ENCODE results near the gene MLLT3.

DNA sequence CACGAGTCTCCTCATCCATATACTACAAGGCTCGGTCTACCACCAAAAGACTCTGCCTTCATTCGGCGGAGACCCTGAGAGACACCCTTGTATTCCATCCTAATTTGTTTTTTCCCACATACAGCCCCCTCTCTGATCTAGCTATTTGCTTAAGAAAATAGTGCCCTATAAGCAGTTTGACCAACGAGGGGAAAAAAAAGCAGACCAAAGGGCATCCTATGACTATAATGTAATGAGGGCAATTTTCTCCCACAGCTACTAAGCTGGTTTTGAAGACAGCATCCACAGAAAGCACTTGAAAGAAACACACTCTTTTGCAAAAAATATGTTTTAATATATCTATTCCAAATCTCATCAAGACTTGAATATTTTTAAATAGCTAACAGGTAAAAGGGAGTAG is 147.8 kb downstream of the MLLT3 start:
- TF ChIP-seq, protein P1, sequence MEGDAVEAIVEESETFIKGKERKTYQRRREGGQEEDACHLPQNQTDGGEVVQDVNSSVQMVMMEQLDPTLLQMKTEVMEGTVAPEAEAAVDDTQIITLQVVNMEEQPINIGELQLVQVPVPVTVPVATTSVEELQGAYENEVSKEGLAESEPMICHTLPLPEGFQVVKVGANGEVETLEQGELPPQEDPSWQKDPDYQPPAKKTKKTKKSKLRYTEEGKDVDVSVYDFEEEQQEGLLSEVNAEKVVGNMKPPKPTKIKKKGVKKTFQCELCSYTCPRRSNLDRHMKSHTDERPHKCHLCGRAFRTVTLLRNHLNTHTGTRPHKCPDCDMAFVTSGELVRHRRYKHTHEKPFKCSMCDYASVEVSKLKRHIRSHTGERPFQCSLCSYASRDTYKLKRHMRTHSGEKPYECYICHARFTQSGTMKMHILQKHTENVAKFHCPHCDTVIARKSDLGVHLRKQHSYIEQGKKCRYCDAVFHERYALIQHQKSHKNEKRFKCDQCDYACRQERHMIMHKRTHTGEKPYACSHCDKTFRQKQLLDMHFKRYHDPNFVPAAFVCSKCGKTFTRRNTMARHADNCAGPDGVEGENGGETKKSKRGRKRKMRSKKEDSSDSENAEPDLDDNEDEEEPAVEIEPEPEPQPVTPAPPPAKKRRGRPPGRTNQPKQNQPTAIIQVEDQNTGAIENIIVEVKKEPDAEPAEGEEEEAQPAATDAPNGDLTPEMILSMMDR (conservative IDR thresholded peaks at IDR 0.05; ENCODE audit: low read length) = no peak
- TF ChIP-seq EZH2phosphoT487 (IDR thresholded peaks at IDR 0.05; ENCODE audit: borderline replicate concordance) = no peak

Data from Loucy (cell line).